Fibroblast of lung (primary cell): Measurements from ENCODE around the gene ICE2. TPM values are rescaled to one million over a fixed set of nuclear protein-coding genes. Genes with fewer than 3 reads are reported as not detected.

Source experiments
- DNase-seq, 2 donors: peaks; one replicate each; pipeline versions ENCODE4 v3.0.0 to v3.0.0-alpha.2; 2010; ENCODE audit warnings: low read depth in 2 of 2
- H2AFZ ChIP-seq: 2 replicates; pipeline ENCODE4 v1.5.1; 2012; ENCODE audit warnings: low read length, control low read depth, inconsistent platforms
- H3K27ac ChIP-seq: 2 replicates; pipeline ENCODE4 v1.5.1; 2011; ENCODE audit warnings: low read length, control low read depth; ENCODE audit not compliant: insufficient read depth
- H3K27me3 ChIP-seq: 2 replicates; pipeline ENCODE4 v1.5.1; 2011; ENCODE audit warnings: mild to moderate bottlenecking, low read length; ENCODE audit not compliant: control insufficient read depth, insufficient read depth
- H3K36me3 ChIP-seq: 2 replicates; pipeline ENCODE4 v1.5.1; 2011; ENCODE audit warnings: low read length; ENCODE audit not compliant: control insufficient read depth, insufficient read depth
- H3K4me1 ChIP-seq: 2 replicates; pipeline ENCODE4 v1.5.1; 2011; ENCODE audit warnings: low read length; ENCODE audit not compliant: control insufficient read depth, insufficient read depth; ENCODE audit errors: extremely low read depth
- H3K4me2 ChIP-seq: 2 replicates; pipeline ENCODE4 v1.5.1; 2011; ENCODE audit warnings: low read length, control low read depth; ENCODE audit not compliant: insufficient read depth; ENCODE audit errors: extremely low read depth
- H3K4me3 ChIP-seq, 4 experiments: fragments of 200-600 bp in 1 of 4; sonication (generic) in 1 of 4; replicated peaks in 1 of 4; 2 replicates each; pipeline ENCODE4 v1.5.1; 2011 to 2016; ENCODE audit warnings: low read length in 4 of 4, low read depth in 3 of 4, mild to moderate bottlenecking in 3 of 4, control low read depth in 2 of 4, inconsistent platforms in 1 of 4, mixed read lengths in 1 of 4; ENCODE audit not compliant: insufficient read depth in 1 of 4; ENCODE audit errors: control extremely low read depth in 1 of 4
- H3K79me2 ChIP-seq: 2 replicates; pipeline ENCODE4 v1.5.1; 2012; ENCODE audit warnings: mild to moderate bottlenecking, low read length, inconsistent platforms; ENCODE audit not compliant: control insufficient read depth, insufficient read depth
- H3K9ac ChIP-seq: 2 replicates; pipeline ENCODE4 v1.5.1; 2011; ENCODE audit warnings: mild to moderate bottlenecking, low read length, control low read depth; ENCODE audit not compliant: insufficient read depth
- H3K9me3 ChIP-seq: 2 replicates; pipeline ENCODE4 v1.5.1; 2012; ENCODE audit warnings: low read depth, low read length; ENCODE audit not compliant: control insufficient read depth, insufficient read depth
- H4K20me1 ChIP-seq: 2 replicates; pipeline ENCODE4 v1.5.1; 2011; ENCODE audit warnings: low read length; ENCODE audit not compliant: control insufficient read depth, insufficient read depth; ENCODE audit errors: extremely low read depth
- CTCF ChIP-seq, 2 donors: IDR thresholded peaks in 1 of 2; conservative IDR thresholded peaks in 1 of 2; 1 replicate in 1 of 2; 2 replicates in 1 of 2; pipeline ENCODE4 v1.5.1; 2011 to 2012; ENCODE audit warnings: low read length in 2 of 2, control low read depth in 1 of 2, inconsistent platforms in 1 of 2, low read depth in 1 of 2, mild to moderate bottlenecking in 1 of 2
- EZH2 ChIP-seq: IDR thresholded peaks from 2 replicates; pipeline ENCODE4 v1.5.1; 2012; ENCODE audit warnings: low read length, control low read depth, mild to moderate bottlenecking; ENCODE audit errors: missing control alignments
- polyA plus RNA-seq, 2 donors: library from polyadenylated mRNA; depleted of rRNA in 1 of 2; stranded (reverse) in 1 of 2; unstranded in 1 of 2; fragments of >200 nt; gene quantifications; 2 replicates each; pipeline ENCODE4 v1.2.1, GENCODE V29; 2011 to 2012; ENCODE audit warnings: missing spikeins in 1 of 2
- total RNA-seq: library from RNA; depleted of rRNA; stranded (reverse); fragments of >200 nt; gene quantifications from 2 replicates; pipeline ENCODE4 v1.2.1, GENCODE V29; 2014

The ICE2 gene
- total and polyA plus RNA-seq, 2 donors (not counting 1 experiment from before 2014, with no cell fraction given), result 22.3 to 38.6 TPM

GRCh38 chr15:60460931-60461330 lies 18.0 kb downstream of the ICE2 start:
- Histone ChIP-seq H3K4me2 (no peak overlapping the region), H3K4me3 (no peak overlapping the region), H3K27ac (no peak overlapping the region), H3K4me1 (no peaks in the 10 kb centered on the region), H3K9me3 (no peaks in the 10 kb centered on the region), H3K9ac (no peak overlapping the region), H2AFZ (no peak overlapping the region), H4K20me1 (no peaks in the 10 kb centered on the region), H3K79me2 (no peaks in the 10 kb centered on the region), H3K36me3 (no peaks in the 10 kb centered on the region), H3K27me3 (no peaks in the 10 kb centered on the region)
- DNase-seq, result peak in 1 of 2 donors; percentile 55
- TF ChIP-seq EZH2 (no peak), CTCF (conservative IDR thresholded peaks at IDR 0.05 in 1 of 2, IDR thresholded peaks at IDR 0.05 in 1 of 2; ENCODE audit: low read depth in 1 of 2, low read length in 2 of 2) (no peak)

GRCh38 chr15:60458721-60459120 lies 20.2 kb downstream of the ICE2 start:
- H3K9ac ChIP-seq, result no peak overlapping the region
- no peak overlapping the region for H3K4me3 ChIP-seq
- H4K20me1 ChIP-seq, result no peaks in the 10 kb centered on the region
- H3K9me3 ChIP-seq, result no peaks in the 10 kb centered on the region
- H3K27ac ChIP-seq, result no peak overlapping the region
- TF ChIP-seq CTCF (conservative IDR thresholded peaks at IDR 0.05 in 1 of 2, IDR thresholded peaks at IDR 0.05 in 1 of 2; ENCODE audit: low read depth in 1 of 2, low read length in 2 of 2) (no peak), EZH2 (no peak)
- no peaks in the 10 kb centered on the region for H3K36me3 ChIP-seq
- H2AFZ ChIP-seq, result no peak overlapping the region
- no peak overlapping the region for H3K4me2 ChIP-seq
- H3K79me2 ChIP-seq, result no peaks in the 10 kb centered on the region
- H3K27me3 ChIP-seq, result no peaks in the 10 kb centered on the region
- no peak for DNase-seq
- no peaks in the 10 kb centered on the region for H3K4me1 ChIP-seq

- no peak overlapping the region for H3K4me3 ChIP-seq
- no peak overlapping the region for H2AFZ ChIP-seq
- no peaks in the 10 kb centered on the region for H3K9me3 ChIP-seq
These were observed 21.0 kb downstream of the ICE2 start for GRCh38 chr15:60457985-60458384.

More at GRCh38 chr15:60457985-60458384, 21.0 kb downstream of the ICE2 start:
- Histone ChIP-seq H3K27ac (no peak overlapping the region), H3K27me3 (no peaks in the 10 kb centered on the region), H3K4me1 (no peaks in the 10 kb centered on the region), H3K9ac (no peak overlapping the region), H3K79me2 (no peaks in the 10 kb centered on the region), H3K4me2 (no peak overlapping the region), H3K36me3 (no peaks in the 10 kb centered on the region), H4K20me1 (no peaks in the 10 kb centered on the region)
- no peak for TF ChIP-seq EZH2
- no peak for TF ChIP-seq CTCF (conservative IDR thresholded peaks at IDR 0.05 in 1 of 2, IDR thresholded peaks at IDR 0.05 in 1 of 2; ENCODE audit: low read depth in 1 of 2, low read length in 2 of 2)
- no peak for DNase-seq
